Stomach (tissue), 9 donors: ENCODE results near the gene RNF220. TPM values are rescaled to one million over a fixed set of nuclear protein-coding genes. Genes with fewer than 3 reads are reported as not detected.

Experiments
- DNase-seq, 2 donors: peaks; one replicate each; pipeline versions ENCODE4 v3.0.0 to v3.0.0-alpha.2; 2013 to 2019
- H3K27ac ChIP-seq, 5 donors: fragments of 200-600 bp in 4 of 5; sonication (generic) in 4 of 5; one replicate each; pipeline ENCODE4 v1.5.1; 2013 to 2019; ENCODE audit warnings: mild to moderate bottlenecking in 1 of 5, moderate library complexity in 1 of 5
- H3K27me3 ChIP-seq, 3 donors: fragments of 200-600 bp; sonication (generic); one replicate each; pipeline ENCODE4 v1.5.1; 2017 to 2019; ENCODE audit warnings: mixed run types in 1 of 3
- H3K36me3 ChIP-seq, 4 donors: fragments of 200-600 bp; sonication (generic); 1 replicate in 3 of 4; 2 replicates in 1 of 4; pipeline ENCODE4 v1.5.1; 2016 to 2019
- H3K4me1 ChIP-seq, 4 donors: fragments of 200-600 bp; sonication (generic); one replicate each; pipeline ENCODE4 v1.5.1; 2016 to 2019
- H3K4me3 ChIP-seq, 4 donors: fragments of 200-600 bp; sonication (generic) in 3 of 4; one replicate each; pipeline ENCODE4 v1.5.1; 2016 to 2019; ENCODE audit warnings: mild to moderate bottlenecking in 1 of 4
- H3K9me3 ChIP-seq, 4 donors: fragments of 200-600 bp; sonication (generic); one replicate each; pipeline ENCODE4 v1.5.1; 2016 to 2019
- EP300 ChIP-seq: sonication (generic); formaldehyde crosslinking; IDR thresholded peaks from one replicate; pipeline ENCODE4 v1.6.1; 2017; ENCODE audit warnings: antibody characterized with exemption
- POLR2A ChIP-seq, 4 donors: fragments of 450-650 bp; IDR thresholded peaks; one replicate each; pipeline ENCODE4 v1.6.1; 2016; ENCODE audit warnings: antibody characterized with exemption in 4 of 4, control low read depth in 2 of 4, mild to moderate bottlenecking in 1 of 4, moderate library complexity in 1 of 4
- POLR2AphosphoS5 ChIP-seq, 3 donors: sonication (generic); formaldehyde crosslinking; IDR thresholded peaks; one replicate each; pipeline ENCODE4 v1.6.1; 2016; ENCODE audit warnings: antibody characterized with exemption in 3 of 3
- WGBS, 5 donors: extraction: QIAGEN DNeasy Blood & Tissue Kit in 3 of 5; methylation state at CpG; one replicate each; pipeline versions ENCODE4 v1.1.5 to v1.1.7; 2013 to 2018; 5-methylcytosine and 5-hydroxymethylcytosine counted together
- intact Hi-C: fragments of 100-400 bp; cut with DNase I; formaldehyde crosslinking; loops from one replicate; pipeline ENCODE4 v1.15.1; 2023; ENCODE audit warnings: low total_unique reads
- polyA plus RNA-seq, 3 donors: library from polyadenylated mRNA; stranded (reverse); fragments of 200-250 nt; gene quantifications; one replicate each; pipeline ENCODE4 v1.2.3, GENCODE V29; 2013
- total RNA-seq, 5 donors: library from RNA; depleted of rRNA; stranded (reverse); fragments of >200 nt; gene quantifications; one replicate each; pipeline versions ENCODE4 v1.1.0 to v1.2.3, GENCODE V29; 2014 to 2016
- TF ChIP-seq, protein P1 (sequence below), 7 experiments: fragments of 450-650 bp in 4 of 7; fragments of 200-600 bp in 3 of 7; sonication (generic) in 3 of 7; IDR thresholded peaks; one replicate each; pipeline ENCODE4 v1.5.1; 2016 to 2019; ENCODE audit warnings: antibody characterized with exemption in 7 of 7, control low read depth in 2 of 7, mild to moderate bottlenecking in 1 of 7
- donor health status: healthy with polysubstance abuse.
- donor health status: Bipolar disorder and iron deficiency.
- donor health status: healthy.

Gene RNF220
- total and polyA plus RNA-seq, 8 donors = 21.0 to 207 (median 47.2) TPM

- Histone ChIP-seq H3K4me3 (no peak overlapping the region), H3K36me3 (no peaks in the 10 kb centered on the region), H3K27me3 (peaks cover 0 to 27% (median 0%) of the 10 kb centered on the region in 3 donors), H3K4me1 (no peaks in the 10 kb centered on the region), H3K27ac (no peak overlapping the region), H3K9me3 (no peaks in the 10 kb centered on the region)
- intact Hi-C loops = loop anchor here (5.0 kb wide), 1 partner anchor 42 kb away; no protein-coding TSS in a partner anchor
- WGBS, 5 donors = 61 to 73% (median 67%) methylated on average over 24 to 25 of the region's 25 CpGs
- no peak for DNase-seq
- TF ChIP-seq EP300 (no peak), POLR2A (IDR thresholded peaks at IDR 0.05) (no peak), POLR2AphosphoS5 (IDR thresholded peaks at IDR 0.05) (no peak)
- TF ChIP-seq, protein P1, sequence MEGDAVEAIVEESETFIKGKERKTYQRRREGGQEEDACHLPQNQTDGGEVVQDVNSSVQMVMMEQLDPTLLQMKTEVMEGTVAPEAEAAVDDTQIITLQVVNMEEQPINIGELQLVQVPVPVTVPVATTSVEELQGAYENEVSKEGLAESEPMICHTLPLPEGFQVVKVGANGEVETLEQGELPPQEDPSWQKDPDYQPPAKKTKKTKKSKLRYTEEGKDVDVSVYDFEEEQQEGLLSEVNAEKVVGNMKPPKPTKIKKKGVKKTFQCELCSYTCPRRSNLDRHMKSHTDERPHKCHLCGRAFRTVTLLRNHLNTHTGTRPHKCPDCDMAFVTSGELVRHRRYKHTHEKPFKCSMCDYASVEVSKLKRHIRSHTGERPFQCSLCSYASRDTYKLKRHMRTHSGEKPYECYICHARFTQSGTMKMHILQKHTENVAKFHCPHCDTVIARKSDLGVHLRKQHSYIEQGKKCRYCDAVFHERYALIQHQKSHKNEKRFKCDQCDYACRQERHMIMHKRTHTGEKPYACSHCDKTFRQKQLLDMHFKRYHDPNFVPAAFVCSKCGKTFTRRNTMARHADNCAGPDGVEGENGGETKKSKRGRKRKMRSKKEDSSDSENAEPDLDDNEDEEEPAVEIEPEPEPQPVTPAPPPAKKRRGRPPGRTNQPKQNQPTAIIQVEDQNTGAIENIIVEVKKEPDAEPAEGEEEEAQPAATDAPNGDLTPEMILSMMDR (IDR thresholded peaks at IDR 0.05) = no peak
Observed at GRCh38 chr1:44609768-44610526, 204.9 kb downstream of the RNF220 start.

GRCh38 chr1:44610527-44611148 is 205.6 kb downstream of the RNF220 start:
- 69 to 85% (median 76%) methylated on average over 9 to 12 of the region's 12 CpGs for WGBS, 5 donors
- H3K27ac ChIP-seq = no peak overlapping the region
- intact Hi-C loops = no loop called here
- peaks cover 0 to 31% (median 5%) of the 10 kb centered on the region in 3 donors for H3K27me3 ChIP-seq
- H3K36me3 ChIP-seq = no peaks in the 10 kb centered on the region
- H3K4me3 ChIP-seq = no peak overlapping the region
- DNase-seq = no peak
- H3K9me3 ChIP-seq = no peaks in the 10 kb centered on the region
- no peaks in the 10 kb centered on the region for H3K4me1 ChIP-seq
- TF ChIP-seq EP300 (no peak), POLR2A (IDR thresholded peaks at IDR 0.05) (no peak), POLR2AphosphoS5 (IDR thresholded peaks at IDR 0.05) (no peak)
- TF ChIP-seq, protein P1 (IDR thresholded peaks at IDR 0.05) = no peak

DNA sequence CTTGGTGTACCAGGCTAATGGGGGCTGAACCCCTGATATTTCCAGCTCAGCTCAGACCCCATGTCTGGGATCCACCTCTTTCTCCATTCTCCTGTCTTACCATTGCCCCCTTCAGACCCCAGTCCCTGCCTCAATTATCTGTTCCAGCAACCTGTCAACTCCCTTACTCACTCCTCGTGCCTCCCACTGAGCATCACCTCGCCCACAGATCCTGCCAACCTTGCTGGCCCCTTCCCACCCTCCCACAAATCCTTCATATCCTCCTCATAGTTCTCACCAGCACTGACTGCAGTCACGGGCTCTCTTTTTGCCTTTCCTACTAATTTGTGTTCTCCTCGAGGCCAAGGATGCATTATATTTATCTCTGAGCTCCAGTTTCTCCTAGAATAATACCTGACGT is 206.4 kb downstream of the RNF220 start:
- no peak overlapping the region for H3K27ac ChIP-seq
- intact Hi-C loops = no loop called here
- TF ChIP-seq, protein P1 (IDR thresholded peaks at IDR 0.05) = no peak
- no peak for TF ChIP-seq POLR2A (IDR thresholded peaks at IDR 0.05)
- TF ChIP-seq EP300 = no peak
- TF ChIP-seq POLR2AphosphoS5 (IDR thresholded peaks at IDR 0.05) = no peak
- H3K27me3 ChIP-seq = peaks cover 0 to 38% (median 5%) of the 10 kb centered on the region in 3 donors
- no peak for DNase-seq
- 69 to 79% (median 73%) methylated on average over 5 of the region's 5 CpGs for WGBS, 5 donors
- H3K4me1 ChIP-seq = peaks cover 0 to under 1% (median 0%) of the 10 kb centered on the region in 4 donors
- no peaks in the 10 kb centered on the region for H3K9me3 ChIP-seq
- no peaks in the 10 kb centered on the region for H3K36me3 ChIP-seq
- H3K4me3 ChIP-seq = no peak overlapping the region

GRCh38 chr1:44611866-44612265 is 206.8 kb downstream of the RNF220 start:
- Histone ChIP-seq H3K9me3 (no peaks in the 10 kb centered on the region), H3K36me3 (no peaks in the 10 kb centered on the region), H3K27ac (no peak overlapping the region), H3K4me3 (no peak overlapping the region), H3K27me3 (peaks cover 0 to 42% (median 9%) of the 10 kb centered on the region in 3 donors), H3K4me1 (peaks cover 2 to 5% (median 3%) of the 10 kb centered on the region in 4 donors)
- TF ChIP-seq, protein P1 (IDR thresholded peaks at IDR 0.05) = no peak
- TF ChIP-seq EP300 (no peak), POLR2A (IDR thresholded peaks at IDR 0.05) (no peak), POLR2AphosphoS5 (IDR thresholded peaks at IDR 0.05) (no peak)
- DNase-seq = no peak
- intact Hi-C loops = no loop called here
- WGBS, 5 donors = 52 to 83% (median 59%) methylated on average over 4 of the region's 4 CpGs
